Ovary (tissue), 9 donors: Measurements from ENCODE around the gene FNDC10. TPM values are rescaled to one million over a fixed set of nuclear protein-coding genes. Genes with fewer than 3 reads are reported as not detected.

ENCODE experiments used
- DNase-seq, 5 donors: peaks; one replicate each; pipeline ENCODE4 v3.0.0-alpha.2; 2019 to 2020
- H3K27ac ChIP-seq, 2 donors: fragments of 200-600 bp; one replicate each; pipeline versions ENCODE4 v1.5.1 to v1.8.0; 2019 to 2022
- H3K27me3 ChIP-seq: fragments of 200-600 bp; one replicate; pipeline ENCODE4 v1.8.0; 2022
- H3K36me3 ChIP-seq: fragments of 200-600 bp; sonication (generic); one replicate; pipeline ENCODE4 v1.5.1; 2019
- H3K4me1 ChIP-seq: one replicate; pipeline ENCODE4 v1.8.1; 2013; ENCODE audit warnings: mild to moderate bottlenecking, moderate library complexity; ENCODE audit not compliant: insufficient read depth
- H3K4me3 ChIP-seq: fragments of 200-600 bp; sonication (generic); one replicate; pipeline ENCODE4 v1.5.1; 2017
- H3K9me3 ChIP-seq, 2 donors: fragments of 200-600 bp in 1 of 2; sonication (generic) in 1 of 2; one replicate each; pipeline versions ENCODE4 v1.5.1 to v1.8.1; 2013 to 2019; ENCODE audit warnings: mild to moderate bottlenecking in 1 of 2, moderate library complexity in 1 of 2
- EP300 ChIP-seq: sonication (generic); formaldehyde crosslinking; IDR thresholded peaks from one replicate; pipeline ENCODE4 v1.6.1; 2017; ENCODE audit warnings: antibody characterized with exemption
- POLR2A ChIP-seq: fragments of 450-650 bp; IDR thresholded peaks from one replicate; pipeline ENCODE4 v1.6.1; 2017; ENCODE audit warnings: antibody characterized with exemption, mild to moderate bottlenecking, moderate library complexity
- WGBS, 3 donors: extraction: QIAGEN DNeasy Blood & Tissue Kit in 1 of 3; methylation state at CpG; one replicate each; pipeline versions ENCODE4 v1.1.5 to v1.1.7; 2013 to 2017; 5-methylcytosine and 5-hydroxymethylcytosine counted together
- intact Hi-C, 4 donors: fragments of 100-400 bp; cut with DNase I; formaldehyde crosslinking; loops; one replicate each; pipeline versions ENCODE4 v1.11.0 to v1.15.1; 2022 to 2023
- polyA plus RNA-seq, 2 donors: library from polyadenylated mRNA; stranded (reverse); fragments of 200-250 nt in 1 of 2; fragments of 350-450 nt in 1 of 2; fragmentation: Illumina TruSeq in 1 of 2; extraction: RNeasy Lipid Tissue Mini Kit (QIAGEN cat#74804) in 1 of 2; gene quantifications; one replicate each; pipeline ENCODE4 v1.2.3, GENCODE V29; 2013 to 2014
- total RNA-seq, 7 donors: library from RNA; depleted of rRNA in 2 of 7; stranded (reverse); fragments of >200 nt in 2 of 7; fragmentation: NEBNext Ultra II Directional in 3 of 7; extraction: Animal tissue kit (Norgen Biotek cat#: 25700) in 3 of 7; gene quantifications; one replicate each; pipeline versions ENCODE4 v1.1.0 to v1.2.4, GENCODE V29; 2016 to 2023
- TF ChIP-seq, protein P1 (sequence below), 3 donors: fragments of 450-650 bp in 2 of 3; fragments of 200-600 bp in 1 of 3; IDR thresholded peaks; one replicate each; pipeline versions ENCODE4 v1.5.1 to v1.8.0; 2016 to 2022; ENCODE audit warnings: antibody characterized with exemption in 3 of 3, mild to moderate bottlenecking in 1 of 3
- donor health status: DM: no; HTN: no; CAD: no; lungs with moderate emphysema.
- donor health status: DM: no; HTN: no; CAD: no.
- donor health status: Bipolar disorder and iron deficiency.
- donor health status: DM: yes; HTN: yes; CAD: no.
- donor health status: DM: no; HTN: no; CAD: no.
- donor health status: DM: yes; HTN: yes; CAD: no.

The FNDC10 gene
- total and polyA plus RNA-seq, 9 donors: 0.33 to 3.2 (median 1.8) TPM; not detected in 1

DNA sequence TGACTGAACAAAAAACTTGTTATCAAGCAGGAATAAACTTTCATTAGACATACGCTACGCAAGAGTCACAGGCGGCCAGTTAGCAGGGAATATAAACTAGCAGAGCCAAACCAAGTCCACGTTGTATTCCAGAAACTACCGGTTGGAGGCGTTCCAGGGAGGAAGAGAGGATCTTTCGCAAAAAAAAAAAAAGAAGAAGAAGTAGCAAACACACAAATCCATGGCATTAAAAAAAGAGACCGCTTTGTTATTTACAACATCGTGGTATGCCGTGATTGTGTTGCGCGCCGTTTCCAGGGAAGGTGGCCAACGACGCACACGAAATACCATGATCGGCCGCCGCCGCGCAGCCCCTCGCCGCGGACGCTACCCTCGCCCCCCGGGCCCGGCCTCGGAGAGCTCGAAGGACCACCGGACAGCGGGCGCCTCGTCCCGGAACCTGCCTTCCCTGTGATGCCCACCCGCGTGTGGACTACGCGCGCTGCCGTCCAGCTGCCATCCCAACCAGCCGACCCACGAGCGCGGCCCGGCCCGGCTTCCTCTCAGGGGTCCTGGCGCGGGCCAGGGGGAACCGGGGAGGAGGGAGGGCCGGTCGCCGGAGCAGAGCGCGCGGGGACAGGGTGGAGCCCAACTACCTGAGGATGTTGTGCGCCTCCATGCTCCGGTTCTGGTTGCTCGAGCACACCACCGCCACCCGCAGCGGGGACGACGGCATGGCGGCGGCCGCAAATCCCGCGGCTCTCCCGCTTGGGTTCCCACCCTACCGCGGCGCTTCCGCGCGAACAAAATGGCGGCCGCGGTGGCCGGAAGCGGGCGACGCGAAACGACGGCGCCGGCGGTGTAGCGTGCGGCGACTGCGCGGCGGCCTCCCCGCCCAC is 25.9 kb downstream of the FNDC10 start:
- peak in 3 of 5 donors; percentile 56 to 61 (median 60) for DNase-seq

DNA sequence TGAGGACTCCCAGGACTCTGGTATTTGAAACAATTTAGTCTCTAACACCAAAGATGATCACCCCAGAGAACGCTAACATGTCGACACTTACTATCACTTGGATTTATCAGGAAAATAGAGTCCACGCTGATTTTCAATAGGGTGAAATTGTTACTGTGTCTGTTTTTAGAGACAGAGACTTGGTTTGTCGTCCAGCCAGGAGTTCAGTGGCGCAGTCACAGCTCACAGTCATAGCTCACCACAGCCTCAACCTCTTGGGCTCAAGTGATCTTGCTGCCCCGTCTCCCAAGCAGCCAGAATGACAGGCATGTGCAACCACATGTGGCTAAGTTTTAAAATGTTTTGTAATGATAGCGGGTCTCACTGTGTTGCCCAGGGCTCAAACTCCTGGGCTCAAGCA is 30.6 kb downstream of the FNDC10 start:
- Histone ChIP-seq H3K9me3 (no peaks in the 10 kb centered on the region), H3K4me1 (peaks cover 10% of the 10 kb centered on the region), H3K27ac (no peak overlapping the region), H3K27me3 (no peaks in the 10 kb centered on the region), H3K36me3 (no peaks in the 10 kb centered on the region), H3K4me3 (no peak overlapping the region)
- TF ChIP-seq, protein P1, sequence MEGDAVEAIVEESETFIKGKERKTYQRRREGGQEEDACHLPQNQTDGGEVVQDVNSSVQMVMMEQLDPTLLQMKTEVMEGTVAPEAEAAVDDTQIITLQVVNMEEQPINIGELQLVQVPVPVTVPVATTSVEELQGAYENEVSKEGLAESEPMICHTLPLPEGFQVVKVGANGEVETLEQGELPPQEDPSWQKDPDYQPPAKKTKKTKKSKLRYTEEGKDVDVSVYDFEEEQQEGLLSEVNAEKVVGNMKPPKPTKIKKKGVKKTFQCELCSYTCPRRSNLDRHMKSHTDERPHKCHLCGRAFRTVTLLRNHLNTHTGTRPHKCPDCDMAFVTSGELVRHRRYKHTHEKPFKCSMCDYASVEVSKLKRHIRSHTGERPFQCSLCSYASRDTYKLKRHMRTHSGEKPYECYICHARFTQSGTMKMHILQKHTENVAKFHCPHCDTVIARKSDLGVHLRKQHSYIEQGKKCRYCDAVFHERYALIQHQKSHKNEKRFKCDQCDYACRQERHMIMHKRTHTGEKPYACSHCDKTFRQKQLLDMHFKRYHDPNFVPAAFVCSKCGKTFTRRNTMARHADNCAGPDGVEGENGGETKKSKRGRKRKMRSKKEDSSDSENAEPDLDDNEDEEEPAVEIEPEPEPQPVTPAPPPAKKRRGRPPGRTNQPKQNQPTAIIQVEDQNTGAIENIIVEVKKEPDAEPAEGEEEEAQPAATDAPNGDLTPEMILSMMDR (IDR thresholded peaks at IDR 0.05): no peak
- TF ChIP-seq POLR2A (no peak), EP300 (no peak)
- WGBS, 3 donors: 71 to 79% (median 73%) methylated on average over 7 of the region's 7 CpGs
- no peak for DNase-seq
- intact Hi-C loops: no loop called here

More for the DNA sequence above, 25.9 kb downstream of the FNDC10 start:
- H3K4me1 ChIP-seq: peaks cover 4% of the 10 kb centered on the region
- TF ChIP-seq POLR2A: no peak
- TF ChIP-seq, protein P1 (IDR thresholded peaks at IDR 0.05): peak in 1 of 3 donors; percentile 24
- WGBS, 3 donors: 0% methylated on average over 81 to 96 of the region's 96 CpGs
- H3K27me3 ChIP-seq: no peaks in the 10 kb centered on the region
- peak overlapping the region; percentile 97 to 99 for H3K27ac ChIP-seq
- H3K9me3 ChIP-seq: no peaks in the 10 kb centered on the region
- peak overlapping the region; percentile 63 for H3K4me3 ChIP-seq
- intact Hi-C loops: loop anchor here in 1 of 4 donors (2.0 kb wide), 1 partner anchor 317 kb away; the partner anchor contains the start of gene GNB1
- no peaks in the 10 kb centered on the region for H3K36me3 ChIP-seq

DNA sequence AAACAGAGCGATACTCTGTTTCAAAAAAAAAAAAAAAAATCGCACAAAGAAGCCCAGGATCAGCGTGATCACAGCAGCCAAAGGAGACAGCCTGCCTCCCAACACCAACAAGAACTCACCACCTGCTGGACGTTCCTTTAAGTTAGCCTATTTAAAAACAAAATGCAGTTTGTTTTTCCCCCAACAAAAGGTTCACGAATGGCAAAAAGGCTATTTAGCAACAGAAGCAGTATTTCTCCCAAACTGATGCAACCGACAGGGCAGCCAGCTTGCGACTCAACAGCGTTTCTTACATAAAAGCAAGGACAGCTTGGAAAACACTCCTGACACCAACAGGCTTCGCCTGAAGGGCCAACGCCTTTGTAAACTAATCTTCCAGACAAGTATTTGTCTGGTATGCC is 32.0 kb downstream of the FNDC10 start:
- Histone ChIP-seq H3K9me3 (no peaks in the 10 kb centered on the region), H3K4me1 (peaks cover 8% of the 10 kb centered on the region), H3K4me3 (no peak overlapping the region), H3K27me3 (no peaks in the 10 kb centered on the region), H3K36me3 (no peaks in the 10 kb centered on the region), H3K27ac (no peak overlapping the region)
- WGBS, 3 donors: 26 to 49% (median 34%) methylated on average over 10 of the region's 10 CpGs
- TF ChIP-seq EP300: no peak
- TF ChIP-seq POLR2A: no peak
- TF ChIP-seq, protein P1 (IDR thresholded peaks at IDR 0.05): no peak
- no peak for DNase-seq
- intact Hi-C loops: no loop called here

DNA sequence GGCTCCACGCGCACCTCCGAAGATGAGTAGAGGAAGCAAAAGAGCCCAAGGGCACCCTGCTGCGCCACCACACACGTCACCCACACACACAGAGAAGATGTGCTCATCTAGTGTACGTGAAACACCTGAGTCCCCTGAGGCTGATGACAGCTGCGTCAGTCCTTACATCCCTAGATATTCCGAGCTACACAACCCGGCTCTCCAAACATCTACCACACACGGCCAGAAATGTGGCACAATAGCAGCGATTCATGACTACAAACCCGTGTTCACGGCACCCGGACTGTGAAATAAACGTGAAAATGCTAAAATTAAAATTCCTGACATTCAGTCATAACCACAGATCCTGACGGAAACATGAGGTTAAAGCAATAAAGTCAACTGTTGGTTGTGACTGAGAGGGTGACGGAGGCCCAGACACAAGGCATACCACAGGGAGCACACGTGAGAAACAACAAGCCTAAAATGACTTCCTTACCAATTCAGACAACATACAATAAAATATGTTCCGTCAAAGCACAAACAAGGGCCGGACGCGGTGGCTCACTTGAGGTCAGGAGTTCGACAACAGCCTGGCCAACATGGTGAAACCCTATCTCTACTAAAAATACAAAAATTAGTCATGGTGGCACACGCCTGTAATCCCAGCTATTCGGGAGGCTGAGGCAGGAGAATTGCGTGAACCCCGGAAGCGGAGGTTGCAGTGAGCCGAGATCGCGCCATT is 32.6 kb downstream of the FNDC10 start:
- WGBS, 3 donors: 73 to 84% (median 82%) methylated on average over 31 of the region's 31 CpGs
- no peak overlapping the region for H3K4me3 ChIP-seq
- H3K4me1 ChIP-seq: peaks cover 8% of the 10 kb centered on the region
- no peak overlapping the region for H3K27ac ChIP-seq
- TF ChIP-seq, protein P1 (IDR thresholded peaks at IDR 0.05): no peak
- TF ChIP-seq EP300: no peak
- TF ChIP-seq POLR2A: no peak
- H3K9me3 ChIP-seq: no peaks in the 10 kb centered on the region
- H3K36me3 ChIP-seq: no peaks in the 10 kb centered on the region
- intact Hi-C loops: no loop called here
- DNase-seq: no peak
- no peaks in the 10 kb centered on the region for H3K27me3 ChIP-seq
